ENCODE data around the gene TBC1D22B. TPM values are rescaled to one million over a fixed set of nuclear protein-coding genes. Genes with fewer than 3 reads are reported as not detected.

The TBC1D22B gene
- total RNA-seq, 1 experiment from 2014 or later: 11.8 TPM

GRCh38 chr6:37357860-37358259 is 100.3 kb downstream of the TBC1D22B start:
- H3K9me3 Mint-ChIP-seq (ENCODE audit: unreplicated experiment): no peaks in the 10 kb centered on the region
- no peaks in the 10 kb centered on the region for H3K27me3 ChIP-seq (replicated peaks; ENCODE audit: control insufficient read depth, insufficient read depth, low read length)
- H3K27me3 Mint-ChIP-seq (ENCODE audit: insufficient read depth, unreplicated experiment): no peaks in the 10 kb centered on the region
- no peak for DNase-seq
- BruUV-seq (replicated peaks): no TSS peak
- H3K36me3 Mint-ChIP-seq (ENCODE audit: insufficient read depth, unreplicated experiment): peaks cover 11% of the 10 kb centered on the region
- no peak overlapping the region for H3K27ac Mint-ChIP-seq (ENCODE audit: unreplicated experiment)
- H3K4me1 ChIP-seq: peaks cover 8% of the 10 kb centered on the region; the same call in 1 of the 2 replicates
- CTCF ChIA-PET: no interaction called here
- TF ChIP-seq, protein P1, sequence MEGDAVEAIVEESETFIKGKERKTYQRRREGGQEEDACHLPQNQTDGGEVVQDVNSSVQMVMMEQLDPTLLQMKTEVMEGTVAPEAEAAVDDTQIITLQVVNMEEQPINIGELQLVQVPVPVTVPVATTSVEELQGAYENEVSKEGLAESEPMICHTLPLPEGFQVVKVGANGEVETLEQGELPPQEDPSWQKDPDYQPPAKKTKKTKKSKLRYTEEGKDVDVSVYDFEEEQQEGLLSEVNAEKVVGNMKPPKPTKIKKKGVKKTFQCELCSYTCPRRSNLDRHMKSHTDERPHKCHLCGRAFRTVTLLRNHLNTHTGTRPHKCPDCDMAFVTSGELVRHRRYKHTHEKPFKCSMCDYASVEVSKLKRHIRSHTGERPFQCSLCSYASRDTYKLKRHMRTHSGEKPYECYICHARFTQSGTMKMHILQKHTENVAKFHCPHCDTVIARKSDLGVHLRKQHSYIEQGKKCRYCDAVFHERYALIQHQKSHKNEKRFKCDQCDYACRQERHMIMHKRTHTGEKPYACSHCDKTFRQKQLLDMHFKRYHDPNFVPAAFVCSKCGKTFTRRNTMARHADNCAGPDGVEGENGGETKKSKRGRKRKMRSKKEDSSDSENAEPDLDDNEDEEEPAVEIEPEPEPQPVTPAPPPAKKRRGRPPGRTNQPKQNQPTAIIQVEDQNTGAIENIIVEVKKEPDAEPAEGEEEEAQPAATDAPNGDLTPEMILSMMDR (IDR thresholded peaks at IDR 0.05; ENCODE audit: insufficient read depth in 1 of 2, low read depth in 1 of 2, low read length in 1 of 2, severe bottlenecking in 1 of 2, unreplicated experiment in 1 of 2): no peak
- intact Hi-C loops (cut with micrococcal nuclease; ENCODE audit: unreplicated experiment): no loop called here
- peaks cover 16% of the 10 kb centered on the region for H3K4me1 Mint-ChIP-seq (ENCODE audit: low read depth, unreplicated experiment)
- H3K36me3 ChIP-seq (ENCODE audit: control insufficient read depth, insufficient read depth, low read length): no peaks in the 10 kb centered on the region
- no peak overlapping the region for H3K4me3 ChIP-seq (ENCODE audit: low read depth, low read length)
- no peak overlapping the region for H3K4me3 Mint-ChIP-seq (ENCODE audit: unreplicated experiment)
- POLR2A ChIA-PET: no interaction called here
- H3K9me3 ChIP-seq: no peaks in the 10 kb centered on the region

GRCh38 chr6:37359039-37359438 is 101.5 kb downstream of the TBC1D22B start:
- no peak overlapping the region for H3K4me3 ChIP-seq (ENCODE audit: low read depth, low read length)
- TF ChIP-seq, protein P1 (IDR thresholded peaks at IDR 0.05; ENCODE audit: insufficient read depth in 1 of 2, low read depth in 1 of 2, low read length in 1 of 2, severe bottlenecking in 1 of 2, unreplicated experiment in 1 of 2): no peak
- Mint-ChIP-seq H3K27ac (ENCODE audit: unreplicated experiment) (no peak overlapping the region), H3K27me3 (ENCODE audit: insufficient read depth, unreplicated experiment) (no peaks in the 10 kb centered on the region), H3K4me1 (ENCODE audit: low read depth, unreplicated experiment) (peaks cover 11% of the 10 kb centered on the region), H3K9me3 (ENCODE audit: unreplicated experiment) (no peaks in the 10 kb centered on the region), H3K4me3 (ENCODE audit: unreplicated experiment) (no peak overlapping the region), H3K36me3 (ENCODE audit: insufficient read depth, unreplicated experiment) (peaks cover 4% of the 10 kb centered on the region)
- H3K4me1 ChIP-seq: peaks cover 5% of the 10 kb centered on the region; the same call in 1 of the 2 replicates
- ChIA-PET CTCF (no interaction called here), POLR2A (no interaction called here)
- intact Hi-C loops (cut with micrococcal nuclease; ENCODE audit: unreplicated experiment): no loop called here
- H3K27me3 ChIP-seq (replicated peaks; ENCODE audit: control insufficient read depth, insufficient read depth, low read length): no peaks in the 10 kb centered on the region
- DNase-seq: no peak
- BruUV-seq (replicated peaks): no TSS peak
- H3K36me3 ChIP-seq (ENCODE audit: control insufficient read depth, insufficient read depth, low read length): no peaks in the 10 kb centered on the region
- no peaks in the 10 kb centered on the region for H3K9me3 ChIP-seq

DNA sequence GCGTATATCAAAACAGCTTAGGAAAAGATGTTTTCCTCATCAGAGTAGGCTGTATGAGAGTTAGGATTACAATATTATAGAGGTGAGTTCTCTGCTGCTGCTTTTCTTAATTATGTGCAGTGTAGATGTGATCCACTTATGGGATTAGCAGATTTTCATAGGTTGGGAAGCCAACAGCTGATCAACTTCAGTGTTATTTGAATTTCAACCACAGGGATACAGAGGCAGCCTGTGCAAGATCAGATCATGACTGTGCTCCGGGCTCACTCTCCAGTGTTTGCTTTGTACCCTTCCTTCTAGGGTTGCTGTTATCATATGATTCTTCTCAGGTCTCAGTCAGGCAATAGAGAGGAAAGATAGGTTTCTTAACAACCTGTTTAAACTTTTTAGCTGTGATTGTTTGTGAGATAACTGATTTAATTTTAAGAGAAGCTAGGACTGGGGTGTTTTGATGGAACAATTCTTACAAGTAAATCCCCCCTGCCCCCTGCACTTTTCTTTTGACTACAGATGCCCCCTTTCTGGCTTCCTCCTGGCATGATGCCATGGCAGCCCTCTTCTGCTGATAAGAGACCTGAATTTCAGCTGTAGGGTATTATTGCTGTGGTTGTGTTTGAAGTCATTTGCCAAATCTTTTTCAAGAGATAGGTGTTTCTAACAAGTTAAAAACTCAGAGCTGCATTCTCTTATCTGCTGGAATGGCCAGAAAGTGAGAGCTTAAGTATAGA is 104.7 kb downstream of the TBC1D22B start:
- Mint-ChIP-seq H3K4me1 (ENCODE audit: low read depth, unreplicated experiment) (peaks cover 11% of the 10 kb centered on the region), H3K36me3 (ENCODE audit: insufficient read depth, unreplicated experiment) (peaks cover 8% of the 10 kb centered on the region), H3K27me3 (ENCODE audit: insufficient read depth, unreplicated experiment) (no peaks in the 10 kb centered on the region), H3K27ac (ENCODE audit: unreplicated experiment) (no peak overlapping the region), H3K9me3 (ENCODE audit: unreplicated experiment) (no peaks in the 10 kb centered on the region), H3K4me3 (ENCODE audit: unreplicated experiment) (no peak overlapping the region)
- intact Hi-C loops (cut with micrococcal nuclease; ENCODE audit: unreplicated experiment): no loop called here
- BruUV-seq (replicated peaks): no TSS peak
- Histone ChIP-seq H3K27me3 (replicated peaks; ENCODE audit: control insufficient read depth, insufficient read depth, low read length) (no peaks in the 10 kb centered on the region), H3K36me3 (ENCODE audit: control insufficient read depth, insufficient read depth, low read length) (no peaks in the 10 kb centered on the region), H3K4me3 (ENCODE audit: low read depth, low read length) (no peak overlapping the region), H3K9me3 (no peaks in the 10 kb centered on the region), H3K4me1 (no peaks in the 10 kb centered on the region)
- no peak for DNase-seq
- POLR2A ChIA-PET: no interaction called here
- CTCF ChIA-PET: no interaction called here
- TF ChIP-seq, protein P1 (IDR thresholded peaks at IDR 0.05; ENCODE audit: insufficient read depth in 1 of 2, low read depth in 1 of 2, low read length in 1 of 2, severe bottlenecking in 1 of 2, unreplicated experiment in 1 of 2): no peak

Measured in Caco-2 (cell line).